Natural killer cell treated with Interleukin-12 subunit alpha and Interleukin-12 subunit beta and Interleukin-15 and Interleukin-18, amount 100 ng/mL, for 72 hours (primary cell): ENCODE results near the gene ADGRE3. TPM values are rescaled to one million over a fixed set of nuclear protein-coding genes. Genes with fewer than 3 reads are reported as not detected.
"Not testable (repeated sequence)": the region's sequence is repeated elsewhere in the genome, so short reads cannot be mapped to it uniquely, and the experiment has no call there.

ENCODE experiments used
- ATAC-seq, 2 donors: fragments of 150-1000 bp; cut with Tn5 transposase in 1 of 2; sonication (Bioruptor Pico), chemical (Tn5 transposase) in 1 of 2; 2 replicates each; pipeline ENCODE4 v1.10.0; 2021
- DNase-seq: peaks from one replicate; pipeline ENCODE4 v3.0.0; 2022; ENCODE audit warnings: low spot score
- H3K27ac Mint-ChIP-seq, 2 donors: 1 replicate in 1 of 2; 2 replicates in 1 of 2; pipeline ENCODE4 v1.8.0; 2022; ENCODE audit warnings: mixed read lengths in 2 of 2, mild to moderate bottlenecking in 1 of 2, moderate library complexity in 1 of 2
- H3K27me3 Mint-ChIP-seq, 2 donors: 1 replicate in 1 of 2; 2 replicates in 1 of 2; pipeline ENCODE4 v1.8.0; 2022; ENCODE audit warnings: mixed read lengths in 2 of 2
- H3K36me3 Mint-ChIP-seq: one replicate; pipeline ENCODE4 v1.8.0; 2022; ENCODE audit warnings: mixed read lengths
- H3K4me1 Mint-ChIP-seq, 2 donors: 1 replicate in 1 of 2; 2 replicates in 1 of 2; pipeline ENCODE4 v1.8.0; 2022; ENCODE audit warnings: low read depth in 2 of 2, mixed read lengths in 2 of 2, mild to moderate bottlenecking in 1 of 2
- H3K4me3 Mint-ChIP-seq: one replicate; pipeline ENCODE4 v1.8.0; 2022; ENCODE audit warnings: mixed read lengths
- H3K9me3 Mint-ChIP-seq: 2 replicates; pipeline ENCODE4 v1.8.0; 2022; ENCODE audit warnings: mixed read lengths
- total RNA-seq, 2 donors: library from RNA; stranded (reverse); gene quantifications; one replicate each; pipeline ENCODE4 v1.2.3, GENCODE V29; 2022

ADGRE3 gene
- total RNA-seq, 2 donors from 2014 or later: 0.45 TPM; not detected in 1

GRCh38 chr19:14650161-14650560, 24.5 kb downstream of the ADGRE3 start:
- no peak overlapping the region for H3K4me3 Mint-ChIP-seq
- H3K27ac Mint-ChIP-seq: no peak overlapping the region
- peaks cover 15 to 41% of the 10 kb centered on the region in 2 donors for H3K27me3 Mint-ChIP-seq
- DNase-seq (no peak), ATAC-seq (no peak)
- H3K36me3 Mint-ChIP-seq: no peaks in the 10 kb centered on the region
- H3K4me1 Mint-ChIP-seq: peaks cover 0 to 5% of the 10 kb centered on the region in 2 donors
- H3K9me3 Mint-ChIP-seq: peaks cover 3% of the 10 kb centered on the region

GRCh38 chr19:14649020-14649419, 25.6 kb downstream of the ADGRE3 start:
- no peaks in the 10 kb centered on the region for H3K36me3 Mint-ChIP-seq
- no peak for ATAC-seq

GRCh38 chr19:14648506-14648905, 26.1 kb downstream of the ADGRE3 start:
- ATAC-seq (no peak), DNase-seq (no peak)
- Mint-ChIP-seq H3K36me3 (no peaks in the 10 kb centered on the region), H3K4me1 (peaks cover 0 to 5% of the 10 kb centered on the region in 2 donors), H3K9me3 (peaks cover 3% of the 10 kb centered on the region), H3K27ac (no peak overlapping the region), H3K4me3 (no peak overlapping the region), H3K27me3 (peaks cover 16 to 41% of the 10 kb centered on the region in 2 donors)

More at GRCh38 chr19:14649020-14649419, 25.6 kb downstream of the ADGRE3 start:
- H3K27me3 Mint-ChIP-seq: peaks cover 15 to 41% of the 10 kb centered on the region in 2 donors
- peaks cover 0 to 5% of the 10 kb centered on the region in 2 donors for H3K4me1 Mint-ChIP-seq
- H3K9me3 Mint-ChIP-seq: peaks cover 3% of the 10 kb centered on the region
- no peak overlapping the region for H3K27ac Mint-ChIP-seq
- H3K4me3 Mint-ChIP-seq: no peak overlapping the region
- DNase-seq: no peak

- ATAC-seq (no peak), DNase-seq (no peak)
- H3K27me3 Mint-ChIP-seq: peaks cover 13 to 19% of the 10 kb centered on the region in 2 donors
- H3K4me3 Mint-ChIP-seq: no peak overlapping the region
- no peak overlapping the region for H3K27ac Mint-ChIP-seq
- H3K36me3 Mint-ChIP-seq: peaks cover 5% of the 10 kb centered on the region
- H3K4me1 Mint-ChIP-seq: no peaks in the 10 kb centered on the region
- peaks cover 3% of the 10 kb centered on the region for H3K9me3 Mint-ChIP-seq
Measured at GRCh38 chr19:14639536-14640277, 34.9 kb downstream of the ADGRE3 start.

GRCh38 chr19:14632286-14632685, 42.4 kb downstream of the ADGRE3 start:
- no peak overlapping the region for H3K27ac Mint-ChIP-seq
- peak in 1 of 2 donors; percentile 24 for ATAC-seq
- DNase-seq: no peak
- peaks cover 0 to 2% of the 10 kb centered on the region in 2 donors for H3K4me1 Mint-ChIP-seq
- H3K27me3 Mint-ChIP-seq: peaks cover 0 to 3% of the 10 kb centered on the region in 2 donors
- no peaks in the 10 kb centered on the region for H3K36me3 Mint-ChIP-seq
- no peak overlapping the region for H3K4me3 Mint-ChIP-seq
- H3K9me3 Mint-ChIP-seq: no peaks in the 10 kb centered on the region

- Mint-ChIP-seq H3K27ac (no peak overlapping the region), H3K27me3 (peaks cover 6 to 8% of the 10 kb centered on the region in 2 donors), H3K9me3 (no peaks in the 10 kb centered on the region), H3K4me1 (peaks cover 0 to 2% of the 10 kb centered on the region in 2 donors), H3K4me3 (no peak overlapping the region), H3K36me3 (no peaks in the 10 kb centered on the region)
- no peak for DNase-seq
- ATAC-seq: no peak
Measured at GRCh38 chr19:14629557-14629956, 45.1 kb downstream of the ADGRE3 start.

GRCh38 chr19:14624491-14624890, 50.2 kb downstream of the ADGRE3 start:
- ATAC-seq, H3K27ac Mint-ChIP-seq, H3K4me3 Mint-ChIP-seq, DNase-seq, H3K4me1 Mint-ChIP-seq, H3K27me3 Mint-ChIP-seq, H3K36me3 Mint-ChIP-seq, H3K9me3 Mint-ChIP-seq: not testable (repeated sequence)

GRCh38 chr19:14619404-14619803, 55.2 kb downstream of the ADGRE3 start:
- DNase-seq: no peak
- H3K4me3 Mint-ChIP-seq: no peak overlapping the region
- H3K4me1 Mint-ChIP-seq: peaks cover 0 to 5% of the 10 kb centered on the region in 2 donors
- no peak overlapping the region for H3K27ac Mint-ChIP-seq
- H3K36me3 Mint-ChIP-seq: peaks cover 13% of the 10 kb centered on the region
- H3K9me3 Mint-ChIP-seq: peaks cover 9% of the 10 kb centered on the region
- H3K27me3 Mint-ChIP-seq: peaks cover 8 to 14% of the 10 kb centered on the region in 2 donors
- no peak for ATAC-seq

GRCh38 chr19:14616407-14616806, 58.2 kb downstream of the ADGRE3 start:
- ATAC-seq (no peak), DNase-seq (no peak)
- H3K36me3 Mint-ChIP-seq: peaks cover 13% of the 10 kb centered on the region
- H3K4me3 Mint-ChIP-seq: no peak overlapping the region
- peaks cover 6 to 14% of the 10 kb centered on the region in 2 donors for H3K27me3 Mint-ChIP-seq
- H3K27ac Mint-ChIP-seq: no peak overlapping the region
- peaks cover 9% of the 10 kb centered on the region for H3K9me3 Mint-ChIP-seq
- peaks cover 4 to 5% of the 10 kb centered on the region in 2 donors for H3K4me1 Mint-ChIP-seq

- Mint-ChIP-seq H3K27ac (no peak overlapping the region), H3K9me3 (peaks cover 9% of the 10 kb centered on the region), H3K27me3 (peaks cover 6 to 14% of the 10 kb centered on the region in 2 donors), H3K4me3 (no peak overlapping the region), H3K4me1 (peaks cover 4 to 5% of the 10 kb centered on the region in 2 donors), H3K36me3 (peaks cover 13% of the 10 kb centered on the region)
- DNase-seq (no peak), ATAC-seq (no peak)
Measured at GRCh38 chr19:14615623-14616022, 59.0 kb downstream of the ADGRE3 start.

GRCh38 chr19:14614099-14614412, 60.6 kb downstream of the ADGRE3 start:
- H3K9me3 Mint-ChIP-seq: peaks cover 2% of the 10 kb centered on the region
- ATAC-seq (peak; percentile 59 to 61), DNase-seq (no peak)
- H3K36me3 Mint-ChIP-seq: peaks cover 4% of the 10 kb centered on the region
- peaks cover 6 to 14% of the 10 kb centered on the region in 2 donors for H3K27me3 Mint-ChIP-seq
- H3K27ac Mint-ChIP-seq: no peak overlapping the region
- peaks cover 4 to 5% of the 10 kb centered on the region in 2 donors for H3K4me1 Mint-ChIP-seq
- H3K4me3 Mint-ChIP-seq: no peak overlapping the region

- H3K36me3 Mint-ChIP-seq, DNase-seq, H3K9me3 Mint-ChIP-seq, H3K4me3 Mint-ChIP-seq, H3K27ac Mint-ChIP-seq, ATAC-seq, H3K4me1 Mint-ChIP-seq: not testable (repeated sequence)
- H3K27me3 Mint-ChIP-seq: peaks cover 6 to 14% of the 10 kb centered on the region in 2 donors
Measured at GRCh38 chr19:14613399-14614098, 61.1 kb downstream of the ADGRE3 start.

GRCh38 chr19:14612657-14613056, 62.0 kb downstream of the ADGRE3 start:
- Mint-ChIP-seq H3K27me3 (peaks cover 6 to 12% of the 10 kb centered on the region in 2 donors), H3K27ac (no peak overlapping the region), H3K9me3 (no peaks in the 10 kb centered on the region), H3K4me1 (peaks cover 4 to 5% of the 10 kb centered on the region in 2 donors), H3K36me3 (no peaks in the 10 kb centered on the region), H3K4me3 (no peak overlapping the region)
- no peak for ATAC-seq
- DNase-seq: no peak

- not testable (repeated sequence) for DNase-seq, ATAC-seq, H3K4me1 Mint-ChIP-seq, H3K9me3 Mint-ChIP-seq, H3K36me3 Mint-ChIP-seq, H3K4me3 Mint-ChIP-seq, H3K27ac Mint-ChIP-seq, H3K27me3 Mint-ChIP-seq
Measured at GRCh38 chr19:14612242-14612641, 62.4 kb downstream of the ADGRE3 start.
